22Rv1 (cell line): ENCODE measurements around the gene ANKRD30B.

Experiments
- ZFX ChIP-seq: fragments of 450-650 bp; IDR thresholded peaks from 2 replicates; pipeline ENCODE4 v1.6.1; 2017; ENCODE audit warnings: antibody characterized with exemption, borderline replicate concordance
- TF ChIP-seq, protein P1 (sequence below): fragments of 450-650 bp; IDR thresholded peaks from 2 replicates; pipeline ENCODE4 v1.5.1; 2017; ENCODE audit warnings: mild to moderate bottlenecking

DNA sequence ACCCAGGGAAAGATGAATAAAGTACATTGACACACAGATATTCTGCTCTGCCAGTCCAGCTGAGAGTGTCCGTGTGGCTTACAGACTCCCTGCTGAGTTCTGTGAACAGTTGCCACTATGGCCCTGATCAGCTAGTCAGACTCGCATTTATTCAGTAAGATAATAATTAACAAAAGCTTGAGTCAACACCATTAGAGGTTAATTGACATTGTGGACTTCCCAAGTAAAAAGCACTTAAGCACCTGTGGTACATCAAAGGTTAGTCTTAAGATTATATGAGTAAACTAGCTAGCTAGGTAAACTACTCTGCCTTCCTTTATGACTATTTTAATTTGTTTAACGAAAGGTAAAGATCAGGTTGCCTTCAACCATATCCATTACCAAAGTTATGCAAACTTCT is 33.7 kb downstream of the ANKRD30B start:
- TF ChIP-seq, protein P1, sequence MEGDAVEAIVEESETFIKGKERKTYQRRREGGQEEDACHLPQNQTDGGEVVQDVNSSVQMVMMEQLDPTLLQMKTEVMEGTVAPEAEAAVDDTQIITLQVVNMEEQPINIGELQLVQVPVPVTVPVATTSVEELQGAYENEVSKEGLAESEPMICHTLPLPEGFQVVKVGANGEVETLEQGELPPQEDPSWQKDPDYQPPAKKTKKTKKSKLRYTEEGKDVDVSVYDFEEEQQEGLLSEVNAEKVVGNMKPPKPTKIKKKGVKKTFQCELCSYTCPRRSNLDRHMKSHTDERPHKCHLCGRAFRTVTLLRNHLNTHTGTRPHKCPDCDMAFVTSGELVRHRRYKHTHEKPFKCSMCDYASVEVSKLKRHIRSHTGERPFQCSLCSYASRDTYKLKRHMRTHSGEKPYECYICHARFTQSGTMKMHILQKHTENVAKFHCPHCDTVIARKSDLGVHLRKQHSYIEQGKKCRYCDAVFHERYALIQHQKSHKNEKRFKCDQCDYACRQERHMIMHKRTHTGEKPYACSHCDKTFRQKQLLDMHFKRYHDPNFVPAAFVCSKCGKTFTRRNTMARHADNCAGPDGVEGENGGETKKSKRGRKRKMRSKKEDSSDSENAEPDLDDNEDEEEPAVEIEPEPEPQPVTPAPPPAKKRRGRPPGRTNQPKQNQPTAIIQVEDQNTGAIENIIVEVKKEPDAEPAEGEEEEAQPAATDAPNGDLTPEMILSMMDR: no peak
- TF ChIP-seq ZFX: no peak
